Type B pancreatic cell (in vitro differentiated cells): ENCODE measurements around the gene NSRP1. TPM values are rescaled to one million over a fixed set of nuclear protein-coding genes. Genes with fewer than 3 reads are reported as not detected.

Experiments used
- DNase-seq: peaks from one replicate; pipeline ENCODE4 v3.0.0; 2021; ENCODE audit warnings: mixed read lengths; ENCODE audit not compliant: unreplicated experiment; ENCODE audit errors: extremely low spot score
- H3K27ac Mint-ChIP-seq: 2 replicates; pipeline ENCODE4 v1.8.0; 2021; ENCODE audit warnings: mild to moderate bottlenecking, mixed read lengths
- H3K27me3 Mint-ChIP-seq: 2 replicates; pipeline ENCODE4 v1.8.0; 2021; ENCODE audit warnings: mixed read lengths
- H3K36me3 Mint-ChIP-seq: 2 replicates; pipeline ENCODE4 v1.8.0; 2021; ENCODE audit warnings: mixed read lengths
- H3K4me1 Mint-ChIP-seq: one replicate; pipeline ENCODE4 v1.8.0; 2021; ENCODE audit warnings: mixed read lengths; ENCODE audit not compliant: unreplicated experiment
- H3K4me3 Mint-ChIP-seq: 2 replicates; pipeline ENCODE4 v1.8.0; 2021; ENCODE audit warnings: mild to moderate bottlenecking, mixed read lengths
- H3K9me3 Mint-ChIP-seq: 2 replicates; pipeline ENCODE4 v1.8.0; 2021; ENCODE audit warnings: mixed read lengths
- CTCF ChIP-seq: fragments of 200-600 bp; sonication (generic); conservative IDR thresholded peaks from 2 replicates; pipeline ENCODE4 v1.5.0; 2021; ENCODE audit warnings: antibody characterized with exemption, mild to moderate bottlenecking
- total RNA-seq: library from RNA; stranded (reverse); gene quantifications from 2 replicates; pipeline ENCODE4 v1.2.1, GENCODE V29; 2021; ENCODE audit warnings: low replicate concordance

NSRP1 gene
- total RNA-seq, 1 donor from 2014 or later, result 31.6 TPM

DNA sequence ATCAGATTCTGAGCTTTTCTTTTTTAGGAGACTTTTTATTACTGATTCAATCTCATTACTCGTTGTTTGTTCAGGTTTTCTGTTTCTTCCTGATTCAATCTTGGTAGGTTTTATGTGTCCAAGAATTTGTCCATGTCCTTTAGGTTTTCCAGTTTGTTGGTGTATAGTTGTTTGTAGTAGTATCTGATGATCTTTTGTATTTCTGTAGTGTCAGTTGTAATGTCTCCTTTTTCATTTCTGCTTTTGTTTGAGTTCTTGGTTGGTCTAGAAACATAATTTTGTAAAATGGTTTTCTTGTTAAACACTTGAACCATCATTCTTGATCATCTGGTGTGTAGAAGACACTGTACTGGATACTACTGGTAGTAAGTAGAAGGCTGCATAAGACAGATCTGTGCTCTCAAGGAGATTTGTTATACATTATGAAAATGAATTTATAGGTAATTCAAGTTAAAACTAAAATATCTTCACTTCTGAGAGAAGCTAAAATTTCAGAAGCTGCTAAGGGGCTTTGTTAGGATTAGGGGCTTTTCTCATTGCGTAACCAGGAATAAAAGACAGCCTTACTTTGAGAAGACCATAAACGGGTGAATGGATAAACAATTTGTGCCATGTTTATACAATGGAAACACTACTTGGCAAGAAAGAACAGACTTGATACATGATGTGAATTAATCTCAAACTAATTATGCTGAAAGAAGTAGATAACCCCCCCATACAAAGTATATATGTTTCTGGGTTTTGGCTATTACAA is 44.0 kb downstream of the NSRP1 start:
- no peaks in the 10 kb centered on the region for H3K27me3 Mint-ChIP-seq
- H3K4me1 Mint-ChIP-seq, result no peaks in the 10 kb centered on the region
- no peak for DNase-seq
- no peak for TF ChIP-seq CTCF
- no peak overlapping the region for H3K4me3 Mint-ChIP-seq
- peaks cover 46% of the 10 kb centered on the region for H3K36me3 Mint-ChIP-seq
- no peak overlapping the region for H3K27ac Mint-ChIP-seq
- no peaks in the 10 kb centered on the region for H3K9me3 Mint-ChIP-seq

GRCh38 chr17:30161601-30162000 is 45.0 kb downstream of the NSRP1 start:
- H3K4me1 Mint-ChIP-seq, result no peaks in the 10 kb centered on the region
- H3K27me3 Mint-ChIP-seq, result no peaks in the 10 kb centered on the region
- no peak for DNase-seq
- no peak for TF ChIP-seq CTCF
- H3K4me3 Mint-ChIP-seq, result no peak overlapping the region
- no peak overlapping the region for H3K27ac Mint-ChIP-seq
- no peaks in the 10 kb centered on the region for H3K9me3 Mint-ChIP-seq
- peaks cover 47% of the 10 kb centered on the region for H3K36me3 Mint-ChIP-seq

- peaks cover 26% of the 10 kb centered on the region for H3K36me3 Mint-ChIP-seq
- no peak for TF ChIP-seq CTCF
- no peak for DNase-seq
- H3K27ac Mint-ChIP-seq, result no peak overlapping the region
- H3K4me1 Mint-ChIP-seq, result no peaks in the 10 kb centered on the region
- H3K27me3 Mint-ChIP-seq, result no peaks in the 10 kb centered on the region
- H3K9me3 Mint-ChIP-seq, result no peaks in the 10 kb centered on the region
- H3K4me3 Mint-ChIP-seq, result no peak overlapping the region
These were observed 47.9 kb downstream of the NSRP1 start for GRCh38 chr17:30164531-30164930.

DNA sequence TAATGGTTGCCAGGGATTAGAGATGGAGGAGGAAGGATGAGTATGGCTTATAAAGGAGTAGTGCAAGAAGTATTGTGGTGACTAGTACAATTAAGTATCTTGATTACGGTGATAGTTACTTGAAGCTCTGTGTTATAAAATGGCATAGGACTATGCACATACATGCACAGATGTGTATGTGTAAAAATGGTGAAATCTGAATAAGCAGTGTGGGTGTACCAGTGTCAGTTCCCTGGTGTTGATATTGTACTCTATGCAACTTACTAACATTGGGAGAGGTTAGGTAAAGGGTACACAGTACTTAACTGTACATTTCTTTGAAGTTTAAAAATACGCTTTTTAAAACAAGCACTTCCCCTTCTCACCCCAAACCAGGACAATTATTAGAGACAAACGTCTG is 48.5 kb downstream of the NSRP1 start:
- H3K36me3 Mint-ChIP-seq, result peaks cover 21% of the 10 kb centered on the region

GRCh38 chr17:30165960-30166359 is 49.3 kb downstream of the NSRP1 start:
- no peaks in the 10 kb centered on the region for H3K9me3 Mint-ChIP-seq
- no peak for DNase-seq
- H3K4me1 Mint-ChIP-seq, result no peaks in the 10 kb centered on the region
- no peak overlapping the region for H3K27ac Mint-ChIP-seq
- no peaks in the 10 kb centered on the region for H3K27me3 Mint-ChIP-seq
- TF ChIP-seq CTCF, result no peak
- H3K4me3 Mint-ChIP-seq, result no peak overlapping the region
- peaks cover 18% of the 10 kb centered on the region for H3K36me3 Mint-ChIP-seq

More for the DNA sequence above, 48.5 kb downstream of the NSRP1 start:
- no peaks in the 10 kb centered on the region for H3K27me3 Mint-ChIP-seq
- H3K4me1 Mint-ChIP-seq, result no peaks in the 10 kb centered on the region
- TF ChIP-seq CTCF, result no peak
- no peak overlapping the region for H3K4me3 Mint-ChIP-seq
- H3K27ac Mint-ChIP-seq, result no peak overlapping the region
- no peaks in the 10 kb centered on the region for H3K9me3 Mint-ChIP-seq
- no peak for DNase-seq
